Right atrium auricular region (tissue), 2 donors: ENCODE data around the gene CACNA1G. TPM values are rescaled to one million over a fixed set of nuclear protein-coding genes. Genes with fewer than 3 reads are reported as not detected.

ENCODE experiments used
- DNase-seq: peaks from one replicate; pipeline ENCODE4 v3.0.0-alpha.2; 2019; ENCODE audit warnings: low spot score
- H3K27ac ChIP-seq, 2 donors: fragments of 200-600 bp; sonication (generic); 1 replicate in 1 of 2; 2 replicates in 1 of 2; pipeline ENCODE4 v1.5.1; 2016 to 2019
- H3K27me3 ChIP-seq, 2 donors: fragments of 200-600 bp; sonication (generic); one replicate each; pipeline versions ENCODE4 v1.5.1 to v1.6.0; 2017 to 2019
- H3K36me3 ChIP-seq: fragments of 200-600 bp; sonication (generic); one replicate; pipeline ENCODE4 v1.5.1; 2016
- H3K4me1 ChIP-seq, 2 donors: fragments of 200-600 bp; sonication (generic); one replicate each; pipeline versions ENCODE4 v1.5.1 to v1.6.0; 2017 to 2019
- H3K4me3 ChIP-seq, 2 donors: fragments of 200-600 bp; sonication (generic); 1 replicate in 1 of 2; 2 replicates in 1 of 2; pipeline ENCODE4 v1.5.1; 2017 to 2019; ENCODE audit warnings: mild to moderate bottlenecking in 1 of 2, moderate library complexity in 1 of 2
- H3K9me3 ChIP-seq, 2 donors: fragments of 200-600 bp; sonication (generic); one replicate each; pipeline ENCODE4 v1.5.1; 2019
- total RNA-seq, 2 donors: library from RNA; depleted of rRNA; stranded (reverse); fragments of >200 nt; gene quantifications; one replicate each; pipeline ENCODE4 v1.1.0, GENCODE V29; 2016
- TF ChIP-seq, protein P1 (sequence below), 2 donors: fragments of 200-600 bp; sonication (generic); IDR thresholded peaks; one replicate each; pipeline ENCODE4 v1.5.1; 2019; ENCODE audit warnings: antibody characterized with exemption in 2 of 2

The CACNA1G gene
- total RNA-seq, 2 donors from 2014 or later = 4.3 to 6.2 TPM

DNA sequence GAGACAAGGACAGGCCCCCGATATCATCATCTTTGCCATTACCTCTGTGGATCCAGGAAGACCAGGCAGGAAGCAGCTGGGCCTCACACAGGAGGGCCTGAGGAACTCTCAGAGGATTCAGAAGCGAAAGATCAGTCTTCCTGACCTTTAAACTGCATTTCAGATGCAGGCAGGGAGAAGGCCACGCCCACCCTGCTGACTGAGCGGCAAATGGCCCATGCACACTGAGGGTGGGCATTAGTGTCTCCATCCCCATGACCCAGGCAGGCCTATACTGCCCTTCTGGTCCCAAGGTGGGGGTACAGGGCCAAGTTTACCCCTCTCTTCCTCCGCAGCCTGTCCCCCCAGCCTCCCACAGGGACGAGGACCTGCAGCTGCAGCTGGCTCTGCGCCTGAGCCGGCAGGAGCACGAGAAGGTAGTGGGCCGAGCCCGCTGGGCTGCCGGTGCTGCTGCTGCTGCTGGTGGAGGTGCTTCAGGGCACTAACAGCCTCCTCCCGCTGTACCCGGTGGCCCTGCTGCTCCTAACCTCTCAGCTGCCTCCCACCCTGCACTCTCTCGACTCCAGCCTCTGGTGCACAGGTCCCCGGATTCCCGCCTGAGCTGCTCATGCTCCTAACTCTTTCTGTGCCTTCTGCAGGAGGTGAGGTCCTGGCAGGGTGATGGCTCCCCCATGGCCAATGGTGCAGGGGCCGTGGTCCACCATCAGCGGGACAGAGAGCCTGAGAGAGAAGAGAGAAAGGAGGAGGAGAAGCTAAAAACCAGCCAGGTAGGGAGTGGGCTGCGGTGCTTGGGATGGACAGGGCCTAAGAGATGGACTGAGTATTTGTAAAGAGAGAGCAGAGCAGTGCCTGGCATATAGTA, 21.7 kb upstream of the CACNA1G start:
- no peak for DNase-seq
- no peaks in the 10 kb centered on the region for H3K9me3 ChIP-seq
- H3K4me1 ChIP-seq = peaks cover 0 to 31% of the 10 kb centered on the region in 2 donors
- H3K27ac ChIP-seq = no peak overlapping the region
- H3K27me3 ChIP-seq = no peaks in the 10 kb centered on the region
- TF ChIP-seq, protein P1, sequence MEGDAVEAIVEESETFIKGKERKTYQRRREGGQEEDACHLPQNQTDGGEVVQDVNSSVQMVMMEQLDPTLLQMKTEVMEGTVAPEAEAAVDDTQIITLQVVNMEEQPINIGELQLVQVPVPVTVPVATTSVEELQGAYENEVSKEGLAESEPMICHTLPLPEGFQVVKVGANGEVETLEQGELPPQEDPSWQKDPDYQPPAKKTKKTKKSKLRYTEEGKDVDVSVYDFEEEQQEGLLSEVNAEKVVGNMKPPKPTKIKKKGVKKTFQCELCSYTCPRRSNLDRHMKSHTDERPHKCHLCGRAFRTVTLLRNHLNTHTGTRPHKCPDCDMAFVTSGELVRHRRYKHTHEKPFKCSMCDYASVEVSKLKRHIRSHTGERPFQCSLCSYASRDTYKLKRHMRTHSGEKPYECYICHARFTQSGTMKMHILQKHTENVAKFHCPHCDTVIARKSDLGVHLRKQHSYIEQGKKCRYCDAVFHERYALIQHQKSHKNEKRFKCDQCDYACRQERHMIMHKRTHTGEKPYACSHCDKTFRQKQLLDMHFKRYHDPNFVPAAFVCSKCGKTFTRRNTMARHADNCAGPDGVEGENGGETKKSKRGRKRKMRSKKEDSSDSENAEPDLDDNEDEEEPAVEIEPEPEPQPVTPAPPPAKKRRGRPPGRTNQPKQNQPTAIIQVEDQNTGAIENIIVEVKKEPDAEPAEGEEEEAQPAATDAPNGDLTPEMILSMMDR (IDR thresholded peaks at IDR 0.05) = no peak
- no peak overlapping the region for H3K4me3 ChIP-seq
- H3K36me3 ChIP-seq = no peaks in the 10 kb centered on the region

DNA sequence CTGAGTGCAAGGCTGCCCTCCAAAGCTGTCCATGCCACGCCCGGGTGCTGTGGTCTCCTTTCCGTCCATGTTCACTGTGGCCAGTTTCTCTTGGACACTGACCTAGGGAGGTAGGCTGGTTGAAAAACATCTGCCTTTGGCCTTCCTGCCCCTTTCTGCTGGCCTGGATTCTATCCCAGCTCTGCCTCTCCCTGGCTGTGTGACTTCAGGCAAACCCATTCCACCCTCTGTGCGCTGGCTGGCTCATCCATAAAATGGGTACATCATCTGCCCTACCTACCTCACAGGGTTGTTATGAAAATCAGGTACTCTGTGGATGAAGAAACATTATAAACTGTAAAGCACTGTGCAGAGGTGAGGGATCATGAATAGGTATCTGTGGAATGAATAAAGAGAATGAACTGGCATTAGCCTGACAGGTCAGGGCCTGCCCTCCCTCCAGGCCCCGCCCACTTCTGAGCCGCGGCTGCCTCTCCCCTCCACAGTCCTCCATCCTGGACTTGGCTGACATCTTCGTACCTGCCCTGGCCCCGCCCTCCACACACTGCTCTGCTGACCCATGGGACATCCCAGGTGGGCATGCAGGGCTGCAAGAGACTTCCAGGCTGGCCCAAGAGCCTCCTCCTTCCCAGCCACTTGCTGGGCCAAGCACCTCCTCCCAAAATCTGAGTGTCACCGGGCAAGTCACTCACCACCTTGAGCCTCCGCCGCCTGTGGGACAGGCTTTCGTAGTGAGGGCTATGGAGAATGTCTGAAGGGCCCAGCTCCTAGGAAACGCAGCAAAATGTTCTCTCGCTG, 20.6 kb upstream of the CACNA1G start:
- Histone ChIP-seq H3K36me3 (no peaks in the 10 kb centered on the region), H3K4me1 (peaks cover 0 to 19% of the 10 kb centered on the region in 2 donors), H3K4me3 (no peak overlapping the region), H3K27ac (no peak overlapping the region), H3K9me3 (no peaks in the 10 kb centered on the region), H3K27me3 (no peaks in the 10 kb centered on the region)
- TF ChIP-seq, protein P1 (IDR thresholded peaks at IDR 0.05) = no peak
- no peak for DNase-seq

DNA sequence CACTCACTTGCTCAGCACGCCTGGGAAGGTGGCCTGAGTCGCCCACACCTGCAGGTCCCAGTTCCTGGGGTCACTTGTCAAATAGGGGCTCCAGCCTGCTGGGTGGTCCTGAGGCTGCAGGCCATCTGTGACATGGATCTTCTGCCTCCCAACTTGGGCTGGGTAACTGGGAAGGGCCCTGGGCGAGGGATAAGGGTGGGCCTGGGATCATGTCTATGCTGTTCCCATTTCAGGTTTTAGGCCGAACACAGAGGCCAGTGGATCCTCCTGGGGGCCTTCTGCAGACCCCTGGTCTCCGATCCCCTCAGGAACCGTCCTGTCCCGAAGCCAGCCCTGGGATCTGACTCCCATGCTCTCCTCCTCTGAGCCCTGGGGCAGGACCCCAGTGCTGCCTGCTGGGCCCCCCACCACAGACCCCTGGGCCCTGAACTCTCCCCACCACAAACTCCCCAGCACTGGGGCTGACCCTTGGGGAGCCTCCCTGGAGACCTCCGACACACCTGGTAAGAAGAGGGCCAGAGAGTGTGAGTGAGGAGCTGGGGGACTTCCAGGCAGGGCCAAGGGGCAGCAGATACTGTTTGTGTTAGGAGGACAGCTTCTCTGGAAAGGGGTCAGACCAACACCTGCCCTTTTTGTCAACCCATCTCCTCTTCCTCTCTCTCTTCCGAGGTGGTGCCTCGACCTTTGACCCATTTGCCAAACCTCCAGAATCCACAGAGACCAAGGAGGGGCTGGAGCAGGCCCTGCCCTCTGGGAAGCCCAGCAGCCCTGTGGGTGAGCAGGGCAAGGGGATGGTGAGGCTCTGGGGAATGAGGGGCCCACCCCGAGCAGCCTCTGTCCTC, 19.7 kb upstream of the CACNA1G start:
- Histone ChIP-seq H3K27me3 (no peaks in the 10 kb centered on the region), H3K4me1 (peaks cover 0 to 19% of the 10 kb centered on the region in 2 donors), H3K4me3 (no peak overlapping the region), H3K27ac (peak overlapping the region in 1 of 2 donors; percentile 77), H3K36me3 (no peaks in the 10 kb centered on the region), H3K9me3 (no peaks in the 10 kb centered on the region)
- DNase-seq = no peak
- TF ChIP-seq, protein P1 (IDR thresholded peaks at IDR 0.05) = no peak

DNA sequence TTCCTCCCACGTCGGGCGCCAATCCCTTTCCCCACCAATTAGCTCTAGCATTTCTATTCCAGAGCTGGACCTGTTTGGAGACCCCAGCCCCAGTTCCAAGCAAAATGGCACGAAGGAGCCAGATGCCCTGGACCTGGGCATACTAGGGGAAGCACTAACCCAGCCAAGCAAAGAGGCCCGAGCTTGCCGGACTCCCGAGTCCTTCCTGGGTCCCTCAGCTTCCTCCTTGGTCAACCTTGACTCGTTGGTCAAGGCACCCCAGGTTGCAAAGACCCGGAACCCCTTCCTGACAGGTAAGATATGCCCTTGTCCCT, 19.2 kb upstream of the CACNA1G start:
- Histone ChIP-seq H3K9me3 (no peaks in the 10 kb centered on the region), H3K27ac (peak overlapping the region; percentile 70 to 77), H3K4me1 (peaks cover 0 to 19% of the 10 kb centered on the region in 2 donors), H3K36me3 (no peaks in the 10 kb centered on the region), H3K27me3 (no peaks in the 10 kb centered on the region), H3K4me3 (peak overlapping the region; percentile 53 to 60)
- TF ChIP-seq, protein P1 (IDR thresholded peaks at IDR 0.05) = no peak
- no peak for DNase-seq
